ENCODE data around the gene COG4.
"Not testable (repeated sequence)": the region's sequence is repeated elsewhere in the genome, so short reads cannot be mapped to it uniquely, and the experiment has no call there.

The COG4 gene

GRCh38 chr16:70526403-70526802 lies 3.0 kb upstream of the COG4 start:
- DNase-seq = no peak

GRCh38 chr16:70524399-70524825 lies 1.1 kb upstream of the COG4 start:
- not testable (repeated sequence) for DNase-seq

- peak; percentile 84 for DNase-seq
Observed at GRCh38 chr16:70523743-70524398, 517 bp upstream of the COG4 start, which contains the start of gene SF3B3. Gene SF3B3, plus strand, starts transcription at chr16:70523816. Its CDS starts 2,841 bp downstream, at chr16:70526657.

DNA sequence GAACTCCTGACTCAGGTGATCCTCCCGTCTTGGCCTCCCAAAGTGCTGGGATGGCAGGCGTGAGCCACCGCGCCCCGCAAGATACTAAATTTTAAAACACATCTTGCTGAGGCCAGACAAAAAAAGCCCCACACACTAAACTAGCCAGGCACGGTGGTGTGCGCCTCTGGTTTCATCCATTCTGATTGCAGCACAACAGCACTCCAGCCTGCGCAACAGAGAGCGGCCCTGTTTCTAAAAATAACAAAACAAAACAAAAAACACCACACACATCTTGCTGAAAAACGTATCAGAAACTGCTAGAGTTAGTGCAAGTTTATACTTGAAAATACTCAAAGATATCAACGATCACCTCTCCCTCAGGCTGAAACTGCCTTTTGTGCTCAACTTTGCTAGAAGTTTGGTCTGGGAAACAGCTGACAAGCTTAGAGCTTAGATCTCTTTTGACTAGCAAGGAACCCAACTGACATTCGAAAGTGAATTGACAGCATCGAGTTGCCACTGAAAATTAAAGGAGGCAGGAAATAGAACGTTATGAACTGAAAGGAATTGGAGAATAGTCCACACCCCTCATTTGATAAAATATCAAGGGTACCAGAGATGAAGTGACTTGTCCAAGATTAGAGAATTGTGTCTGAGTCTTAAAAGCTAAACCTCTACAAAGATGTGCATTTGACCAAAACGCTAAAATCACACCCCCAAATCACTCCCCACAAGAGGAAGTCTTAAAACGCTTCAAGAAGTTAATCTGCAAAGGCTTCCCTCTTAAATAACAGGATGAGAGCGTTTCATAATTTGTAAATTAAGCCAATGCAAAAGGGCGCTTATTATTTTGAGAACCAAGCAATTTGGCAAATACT lies 908 bp downstream of the COG4 start:
- no peak for DNase-seq

DNA sequence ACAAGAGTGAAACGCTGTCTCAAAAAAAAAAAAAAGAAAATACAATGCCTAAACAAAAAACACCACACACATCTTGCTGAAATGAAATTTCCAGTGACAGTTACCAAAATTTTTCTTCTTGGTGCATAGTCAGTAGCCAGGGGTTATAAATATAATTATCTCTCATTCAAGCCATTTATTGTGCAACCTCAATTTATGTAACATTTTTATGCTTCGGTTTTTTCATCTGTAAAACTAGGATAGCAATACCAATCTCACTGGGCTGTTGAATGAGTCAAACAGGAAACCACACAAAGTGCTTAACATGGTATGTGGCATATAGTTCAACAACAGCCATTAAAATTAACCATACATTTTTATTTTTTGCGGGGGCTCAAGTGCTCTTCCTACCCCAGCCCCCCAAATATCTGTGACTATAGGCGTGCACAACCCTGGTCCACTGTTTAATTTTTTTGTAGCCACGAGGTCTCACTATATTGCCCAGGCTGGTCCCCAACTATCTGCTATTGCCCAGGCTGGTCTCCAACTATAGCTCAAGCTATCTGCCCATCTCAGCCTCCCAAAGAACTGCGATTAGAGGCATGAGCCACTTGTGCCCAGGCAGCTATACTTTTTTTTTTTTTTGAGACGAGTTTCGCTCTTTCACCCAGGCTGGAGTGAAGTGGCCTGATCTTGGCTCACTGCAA lies 2.6 kb downstream of the COG4 start:
- no peak for DNase-seq

DNA sequence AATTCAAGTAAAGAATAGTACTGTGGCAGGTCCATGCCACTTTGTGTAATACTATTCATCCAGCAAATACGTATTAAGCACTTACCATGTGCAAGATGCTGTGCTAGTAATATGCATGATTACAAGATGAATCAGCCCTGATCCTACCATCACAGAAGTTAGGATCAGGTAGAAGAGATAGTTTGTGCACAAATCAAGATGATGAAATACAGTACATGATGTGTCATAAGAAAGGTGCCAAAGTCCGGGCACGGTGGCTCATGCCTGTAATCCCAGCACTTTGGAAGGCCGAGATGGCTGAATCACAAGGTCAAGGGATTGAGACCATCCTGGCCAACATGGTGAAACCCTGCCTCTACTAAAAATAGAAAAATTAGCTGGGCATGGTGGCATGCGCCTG lies 10.9 kb downstream of the COG4 start:
- no peak for DNase-seq

DNA sequence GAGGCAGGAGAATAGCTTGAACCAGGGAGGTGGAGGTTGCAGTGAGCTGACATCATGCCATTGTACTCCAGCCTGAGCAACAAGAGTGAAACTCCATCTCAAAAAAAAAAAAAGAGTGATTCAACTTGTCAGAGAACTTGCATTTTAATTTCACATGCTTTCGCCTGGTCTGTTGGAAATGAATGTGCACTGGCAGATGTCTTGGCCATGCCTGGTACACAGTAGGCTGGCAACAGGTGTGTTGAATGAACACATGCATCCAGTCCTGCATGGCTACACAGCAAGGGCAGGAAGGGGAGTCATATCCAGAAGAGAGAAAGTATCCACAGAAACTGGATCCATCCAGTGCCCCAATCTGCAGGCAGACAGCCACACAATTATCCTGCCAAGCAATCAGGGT lies 11.5 kb downstream of the COG4 start:
- DNase-seq = no peak

GRCh38 chr16:70510216-70510615 lies 13.1 kb downstream of the COG4 start:
- DNase-seq = no peak

DNA sequence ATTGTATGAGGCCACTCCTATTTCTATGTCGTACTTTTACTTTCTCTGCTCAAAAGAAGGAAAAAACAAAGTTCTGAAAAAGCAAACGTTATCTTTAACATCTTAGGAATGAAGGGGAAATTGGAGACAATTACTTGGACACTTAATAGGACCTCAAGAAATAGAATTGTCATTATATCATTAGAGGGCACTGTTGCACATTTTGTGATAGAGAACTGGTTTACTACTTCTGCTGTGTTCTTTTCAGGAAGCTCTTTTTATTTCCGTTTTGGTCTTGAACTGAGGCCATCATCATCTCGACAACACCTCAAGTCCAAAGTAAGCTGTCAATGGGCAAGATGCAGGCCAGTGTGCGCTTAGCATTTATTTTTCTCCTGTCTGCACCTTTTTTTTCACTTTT lies 14.6 kb downstream of the COG4 start:
- no peak for DNase-seq

- DNase-seq = no peak
Observed at GRCh38 chr16:70496513-70496912, 26.8 kb downstream of the COG4 start.

- no peak for DNase-seq
Observed at GRCh38 chr16:70495425-70496182, 27.8 kb downstream of the COG4 start.

DNA sequence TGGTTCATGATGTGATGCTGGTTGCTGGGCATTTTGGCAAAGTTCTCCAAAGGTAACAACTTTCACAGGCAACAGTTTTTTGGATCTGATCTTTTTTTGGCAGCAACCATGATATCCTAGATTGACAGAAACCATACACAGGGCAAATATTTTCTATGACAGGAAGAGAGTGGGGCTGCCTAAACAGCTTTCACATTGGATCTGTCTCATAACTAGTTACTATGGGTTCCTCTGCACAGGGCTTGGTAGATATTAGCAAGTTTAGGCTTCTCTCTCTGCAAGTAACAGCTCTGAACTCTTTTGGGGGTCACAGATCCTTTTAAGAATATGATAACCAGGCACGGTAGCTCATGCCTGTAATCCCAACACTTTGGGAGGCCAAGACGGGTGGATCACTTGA lies 28.6 kb downstream of the COG4 start:
- DNase-seq = no peak

- DNase-seq = no peak
Observed at GRCh38 chr16:70494202-70494770, 29.1 kb downstream of the COG4 start.

- no peak for DNase-seq
Observed at GRCh38 chr16:70493802-70494201, 29.6 kb downstream of the COG4 start.

DNA sequence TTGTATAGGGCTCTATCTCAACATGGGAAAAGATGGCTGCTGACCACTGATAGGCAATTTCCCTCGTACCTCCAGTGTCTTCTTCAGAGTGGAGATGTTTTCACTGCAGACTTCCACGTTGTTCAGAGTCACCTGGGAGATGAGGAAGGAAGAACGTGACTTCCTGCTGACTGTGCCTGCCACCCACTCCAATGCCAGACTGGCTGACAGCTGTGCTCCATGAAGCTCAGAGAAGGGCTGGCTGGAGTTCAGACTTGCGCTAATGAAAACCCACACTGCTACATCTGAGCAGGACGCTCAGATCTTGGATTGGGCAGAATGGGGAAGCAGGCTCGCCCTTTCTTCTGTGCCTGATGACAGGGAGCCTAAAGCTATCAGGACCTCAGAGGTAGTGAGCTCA lies 33.1 kb downstream of the COG4 start:
- no peak for DNase-seq

GRCh38 chr16:70484867-70485266 lies 38.5 kb downstream of the COG4 start:
- no peak for DNase-seq

- DNase-seq = no peak
Observed at GRCh38 chr16:70483426-70483825, 39.9 kb downstream of the COG4 start.

DNA sequence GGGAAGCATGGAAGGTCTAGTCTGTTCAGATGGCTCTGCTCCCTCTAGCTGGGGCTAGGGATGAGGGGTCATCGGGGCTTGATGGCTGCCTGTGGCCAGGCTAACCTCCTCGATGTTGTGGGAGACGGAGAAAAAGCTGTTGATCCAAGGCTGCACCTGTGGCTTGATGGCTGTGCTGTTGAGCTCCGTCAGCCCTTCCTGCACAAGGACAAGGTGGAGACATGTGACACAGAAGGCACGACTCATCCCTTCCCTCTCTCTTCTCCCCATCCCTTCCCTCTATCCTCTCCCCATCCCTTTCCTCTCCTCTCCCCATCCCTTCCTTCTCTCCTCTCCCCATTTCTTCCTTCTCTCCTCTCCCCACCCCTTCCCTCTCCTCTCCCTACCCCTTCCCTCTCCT lies 40.7 kb downstream of the COG4 start:
- DNase-seq = no peak

DNA sequence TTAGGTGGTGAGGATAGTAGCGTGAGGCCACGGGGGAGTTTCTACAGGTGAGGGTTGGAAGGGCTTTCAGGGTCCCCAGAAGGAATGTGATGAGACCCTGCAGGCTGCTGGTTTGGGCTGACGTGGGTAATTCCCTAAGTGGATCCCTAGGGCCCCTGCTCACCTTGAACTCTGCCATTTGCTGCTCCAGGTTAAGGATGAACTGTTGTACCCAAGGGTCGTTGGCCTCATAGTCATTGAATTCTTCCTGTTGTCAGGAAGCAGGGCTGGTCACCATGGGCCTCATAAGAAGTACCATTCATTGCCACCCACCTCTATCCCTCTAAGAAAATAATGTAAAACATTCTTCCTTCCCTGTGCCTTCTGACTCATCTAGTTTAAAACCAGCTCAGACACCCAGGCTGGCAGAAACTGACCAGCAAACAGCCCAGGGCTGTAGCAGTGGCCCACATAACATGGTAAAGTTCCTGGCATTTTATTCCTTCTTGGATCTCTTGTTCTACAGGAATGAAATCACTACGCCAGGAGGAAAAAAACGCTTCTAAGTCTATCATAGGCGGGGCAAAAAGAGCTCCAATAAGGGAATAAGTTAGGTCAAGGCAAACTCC lies 41.3 kb downstream of the COG4 start:
- DNase-seq = no peak

GRCh38 chr16:70480127-70481105 lies 42.9 kb downstream of the COG4 start:
- no peak for DNase-seq

GRCh38 chr16:70478912-70479341 lies 44.4 kb downstream of the COG4 start:
- no peak for DNase-seq

Data from midbrain (tissue), 1 donor.